HFFc6 (cell line): ENCODE measurements around the gene HLX. TPM values are rescaled to one million over a fixed set of nuclear protein-coding genes. Genes with fewer than 3 reads are reported as not detected.

ENCODE experiments used
- DNase-seq: peaks from one replicate; pipeline ENCODE4 v3.0.0-alpha.2; 2018
- H3K27ac Mint-ChIP-seq: 2 replicates; pipeline ENCODE4 v1.8.0; 2020; ENCODE audit warnings: mild to moderate bottlenecking, mixed read lengths
- H3K27me3 Mint-ChIP-seq: 2 replicates; pipeline ENCODE4 v1.8.0; 2021; ENCODE audit warnings: mild to moderate bottlenecking, moderate library complexity, mixed read lengths; ENCODE audit not compliant: insufficient read depth
- H3K36me3 Mint-ChIP-seq: 2 replicates; pipeline ENCODE4 v1.8.0; 2021; ENCODE audit warnings: low read depth, mixed read lengths
- H3K4me1 Mint-ChIP-seq: 2 replicates; pipeline ENCODE4 v1.8.0; 2020; ENCODE audit warnings: low read depth, mixed read lengths
- H3K4me3 Mint-ChIP-seq: 2 replicates; pipeline ENCODE4 v1.8.0; 2020; ENCODE audit warnings: mild to moderate bottlenecking, moderate library complexity, mixed read lengths
- H3K9me3 Mint-ChIP-seq: 2 replicates; pipeline ENCODE4 v1.8.0; 2020; ENCODE audit warnings: mild to moderate bottlenecking, mixed read lengths
- CTCF ChIP-seq: fragments of 200-600 bp; sonication (generic); IDR thresholded peaks from 2 replicates; pipeline ENCODE4 v1.5.0; 2021; ENCODE audit warnings: antibody characterized with exemption, mild to moderate bottlenecking
- total RNA-seq, 6 experiments: library from RNA; stranded (reverse); fragmentation: NEBNext Ultra II Directional; extraction: Animal tissue kit (Norgen Biotek cat#: 25700); gene quantifications; 2 replicates in 1 of 6; 3 replicates in 5 of 6; pipeline ENCODE4 v1.2.3, GENCODE V29; 2021

HLX gene
- total RNA-seq, 6 experiments from 2014 or later, result 9.9 to 14.3 (median 11.3) TPM

- no peak overlapping the region for H3K4me3 Mint-ChIP-seq
- H3K27ac Mint-ChIP-seq, result no peak overlapping the region
- no peaks in the 10 kb centered on the region for H3K9me3 Mint-ChIP-seq
- no peaks in the 10 kb centered on the region for H3K27me3 Mint-ChIP-seq
- peaks cover 25% of the 10 kb centered on the region for H3K4me1 Mint-ChIP-seq
- DNase-seq, result no peak
- no peak for TF ChIP-seq CTCF
- no peaks in the 10 kb centered on the region for H3K36me3 Mint-ChIP-seq
Observed at GRCh38 chr1:220921498-220921897, 42.3 kb downstream of the HLX start.

DNA sequence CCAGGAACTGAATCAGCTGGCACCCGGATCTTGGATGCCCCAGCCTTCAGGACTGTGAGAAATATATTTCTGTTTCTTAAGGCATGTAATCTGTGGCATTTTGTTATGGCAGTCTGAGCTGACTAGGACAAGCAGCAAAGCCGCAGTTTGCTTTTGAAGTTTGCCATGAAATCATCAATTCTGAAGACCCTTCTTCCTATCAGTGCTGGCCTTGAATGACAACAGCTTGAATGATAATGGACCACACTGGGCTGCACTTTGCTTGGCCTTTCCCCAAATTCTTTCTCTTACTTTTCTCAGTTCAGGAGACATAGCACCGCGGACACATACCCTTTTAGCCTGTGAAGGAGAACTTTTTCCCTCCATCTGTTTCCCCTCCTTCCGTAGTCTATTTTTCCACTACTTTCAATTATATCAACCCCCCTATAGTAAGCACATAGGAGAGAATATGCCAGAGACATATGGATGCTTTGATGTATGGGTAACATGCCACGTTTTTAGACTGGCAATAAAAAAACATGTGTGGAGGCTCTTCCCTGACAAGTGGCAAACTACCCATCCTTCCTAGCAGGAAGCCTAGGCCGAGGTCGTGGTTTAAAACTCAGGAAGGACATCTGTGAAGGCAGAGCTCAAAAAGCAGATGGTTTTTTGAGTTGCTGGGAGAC lies 42.9 kb downstream of the HLX start:
- no peak for TF ChIP-seq CTCF
- Mint-ChIP-seq H3K4me3 (no peak overlapping the region), H3K9me3 (no peaks in the 10 kb centered on the region), H3K36me3 (no peaks in the 10 kb centered on the region), H3K27me3 (no peaks in the 10 kb centered on the region), H3K27ac (no peak overlapping the region), H3K4me1 (peaks cover 30% of the 10 kb centered on the region)
- DNase-seq, result no peak

DNA sequence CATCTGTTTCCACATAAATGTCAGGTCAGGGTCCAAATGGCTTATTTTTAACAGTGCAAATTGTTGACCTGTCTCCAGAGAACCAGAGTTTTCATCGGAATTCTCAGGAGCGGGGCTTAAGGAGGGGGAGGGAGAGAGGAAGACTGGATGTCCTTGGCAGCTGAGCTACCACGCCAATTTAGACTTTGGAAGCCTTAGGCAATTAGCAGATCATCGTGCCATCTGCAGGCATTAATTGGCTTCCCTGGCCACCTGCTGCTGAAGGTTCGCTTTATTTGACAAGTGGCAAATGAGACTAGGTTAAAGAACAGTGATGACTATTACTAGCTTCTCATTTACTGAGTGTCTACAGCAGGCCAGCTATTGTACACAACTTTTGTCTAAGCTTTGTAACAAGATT lies 43.7 kb downstream of the HLX start:
- Mint-ChIP-seq H3K27ac (no peak overlapping the region), H3K9me3 (no peaks in the 10 kb centered on the region), H3K4me1 (peaks cover 30% of the 10 kb centered on the region), H3K27me3 (no peaks in the 10 kb centered on the region), H3K36me3 (no peaks in the 10 kb centered on the region), H3K4me3 (no peak overlapping the region)
- DNase-seq, result no peak
- TF ChIP-seq CTCF, result no peak

DNA sequence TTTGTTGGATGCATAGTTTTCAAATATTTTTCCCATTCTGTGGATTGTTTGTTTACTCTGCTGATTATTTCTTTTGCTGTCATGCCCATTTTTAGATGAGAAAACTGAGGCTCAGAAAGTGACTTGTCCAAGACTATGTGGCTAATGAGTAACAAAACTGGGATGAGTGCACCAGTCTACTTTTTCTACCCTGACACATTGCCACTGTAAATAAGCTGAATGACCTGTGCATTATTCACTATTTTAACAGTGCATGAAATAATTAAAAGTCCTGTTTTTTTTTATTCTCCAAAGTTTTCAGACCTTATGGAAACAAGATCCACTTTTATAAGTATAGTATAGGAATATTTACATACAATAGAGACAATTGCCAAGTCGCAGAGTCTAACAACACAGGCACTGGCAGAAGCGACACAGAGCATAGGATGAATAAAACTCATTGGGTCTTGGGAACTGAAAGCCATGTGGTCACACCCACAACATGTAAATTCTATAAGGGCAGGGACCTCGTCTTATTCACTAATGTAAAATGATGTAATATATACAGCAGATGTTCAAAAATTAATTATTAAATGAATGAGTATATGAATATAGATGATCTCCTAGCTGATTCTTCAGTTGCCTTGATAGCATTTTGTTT lies 45.2 kb downstream of the HLX start:
- H3K27me3 Mint-ChIP-seq, result no peaks in the 10 kb centered on the region
- H3K36me3 Mint-ChIP-seq, result no peaks in the 10 kb centered on the region
- H3K4me3 Mint-ChIP-seq, result no peak overlapping the region
- H3K4me1 Mint-ChIP-seq, result peaks cover 41% of the 10 kb centered on the region
- TF ChIP-seq CTCF, result no peak
- H3K27ac Mint-ChIP-seq, result no peak overlapping the region
- no peaks in the 10 kb centered on the region for H3K9me3 Mint-ChIP-seq
- no peak for DNase-seq

DNA sequence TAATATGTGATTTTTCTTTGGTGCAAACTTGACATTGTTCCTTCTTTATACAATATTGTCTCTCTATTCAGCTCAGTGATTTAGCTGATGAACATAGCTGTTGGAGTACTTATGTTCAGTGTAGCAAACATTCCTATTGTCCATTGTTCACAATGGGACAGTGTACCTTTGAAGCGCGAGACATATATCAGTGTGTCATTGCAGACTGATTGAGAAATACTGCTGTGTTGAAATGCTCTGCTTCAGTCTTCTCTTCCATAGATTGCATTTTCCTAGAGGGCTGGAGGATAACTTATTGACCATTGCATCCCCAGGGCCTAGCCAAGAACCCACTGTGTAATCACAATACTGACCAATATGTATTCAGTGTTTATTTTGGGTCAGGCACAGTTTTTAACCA lies 46.5 kb downstream of the HLX start:
- no peak for TF ChIP-seq CTCF
- peak; percentile 3 for DNase-seq
- no peak overlapping the region for H3K4me3 Mint-ChIP-seq
- no peaks in the 10 kb centered on the region for H3K9me3 Mint-ChIP-seq
- H3K27me3 Mint-ChIP-seq, result no peaks in the 10 kb centered on the region
- peak overlapping the region; percentile 78; the same call in 1 of the 2 replicates for H3K27ac Mint-ChIP-seq
- H3K4me1 Mint-ChIP-seq, result peaks cover 41% of the 10 kb centered on the region
- no peaks in the 10 kb centered on the region for H3K36me3 Mint-ChIP-seq
